ENCODE measurements around the gene UMODL1.

DNA sequence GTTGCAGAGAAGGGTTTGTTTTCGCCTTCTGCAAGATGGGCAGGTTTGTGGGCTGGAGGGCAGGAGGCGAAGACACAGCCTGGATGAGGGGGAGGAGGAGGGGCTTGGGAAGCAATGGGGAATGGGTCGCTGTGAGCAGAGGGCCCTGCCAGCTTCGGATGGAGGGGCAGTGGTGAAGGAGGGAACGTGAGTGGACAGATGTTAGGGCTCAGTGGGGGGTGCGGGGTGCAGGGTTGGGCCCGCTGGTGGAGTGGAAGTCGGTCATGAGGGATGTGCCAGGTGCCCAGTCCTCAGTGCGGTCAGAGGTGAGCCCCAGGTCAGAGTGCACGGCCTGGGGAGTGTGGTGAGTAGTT is 92.4 kb downstream of the UMODL1 start:
- no peak for TF ChIP-seq POLR2AphosphoS5 (IDR thresholded peaks at IDR 0.05; ENCODE audit: low read depth, low read length)
- TF ChIP-seq TAF1 (IDR thresholded peaks at IDR 0.05; ENCODE audit: low read depth, low read length) = no peak
- no peak for TF ChIP-seq POU2F2 (IDR thresholded peaks at IDR 0.05; ENCODE audit: low read depth, low read length)
- TF ChIP-seq POLR2A (IDR thresholded peaks at IDR 0.05; ENCODE audit: low read depth, low read length) = no peak
- no peak for TF ChIP-seq SPI1 (IDR thresholded peaks at IDR 0.05; ENCODE audit: low read depth, low read length)
